ENCODE data around the gene XYLT1.

Gene XYLT1

DNA sequence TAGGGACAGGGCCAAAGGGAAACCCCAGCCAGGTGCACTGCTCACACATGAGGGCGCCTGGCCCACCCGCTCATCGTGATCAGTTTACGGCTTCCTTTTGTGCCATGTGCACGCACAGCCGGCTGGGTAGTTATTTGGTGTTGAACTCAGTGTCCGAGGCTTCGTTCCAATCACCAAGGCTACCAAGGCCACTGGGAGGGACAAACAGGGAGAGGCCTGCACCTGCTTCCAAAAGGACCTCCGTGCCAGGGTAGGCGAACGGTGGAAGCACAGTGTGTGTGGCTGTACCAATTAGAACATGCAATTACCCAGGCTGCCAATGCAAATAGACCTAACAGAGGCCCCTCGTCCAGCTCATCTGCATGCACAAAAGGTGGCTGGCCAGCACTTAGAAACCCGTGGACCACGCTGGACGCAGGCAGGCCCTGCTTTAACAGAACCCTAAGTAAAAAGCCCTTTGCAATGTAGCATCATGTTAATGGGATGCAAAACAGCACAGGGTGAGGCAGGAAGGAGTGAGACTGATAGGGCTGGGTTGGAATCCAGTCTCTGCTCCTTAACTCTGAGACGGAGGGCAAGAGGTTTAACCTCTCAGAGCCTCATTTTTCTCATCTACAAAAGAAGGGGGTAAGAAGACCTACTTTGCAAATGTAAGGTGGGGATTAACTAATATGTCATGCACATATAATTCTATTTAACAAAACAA lies 204.0 kb downstream of the XYLT1 start:
- ATAC-seq (replicated peaks), result no peak
- Mint-ChIP-seq H3K4me1 (peaks cover 28 to 64% of the 10 kb centered on the region in 2 donors), H3K27ac (no peak overlapping the region), H3K36me3 (peaks cover 12 to 17% of the 10 kb centered on the region in 2 donors), H3K27me3 (no peaks in the 10 kb centered on the region), H3K9me3 (no peaks in the 10 kb centered on the region), H3K4me3 (no peak overlapping the region)
- DNase-seq, result no peak

DNA sequence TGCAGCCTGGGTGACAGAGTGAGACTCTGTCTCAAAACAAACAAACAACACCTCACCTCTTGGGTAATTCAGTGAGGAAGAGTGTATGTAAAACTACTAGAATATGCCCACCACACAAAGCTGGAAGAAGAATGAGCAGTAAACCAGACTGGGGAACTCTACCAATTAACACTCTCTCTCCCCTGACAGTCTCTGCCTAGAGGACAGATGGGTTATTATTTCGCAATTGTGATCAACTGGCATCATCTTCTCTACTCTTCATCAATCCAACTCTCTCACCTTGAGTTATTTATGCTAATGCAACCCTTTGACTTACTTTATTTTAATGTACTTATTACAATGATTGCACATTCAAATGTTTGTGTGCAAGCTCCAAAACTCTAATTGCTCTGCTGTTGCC lies 205.6 kb downstream of the XYLT1 start:
- Mint-ChIP-seq H3K9me3 (no peaks in the 10 kb centered on the region), H3K4me1 (peaks cover 29 to 60% of the 10 kb centered on the region in 2 donors), H3K27me3 (no peaks in the 10 kb centered on the region), H3K27ac (no peak overlapping the region), H3K4me3 (no peak overlapping the region), H3K36me3 (peaks cover 5 to 16% of the 10 kb centered on the region in 2 donors)
- no peak for DNase-seq
- ATAC-seq (replicated peaks), result no peak

GRCh38 chr16:17261197-17261858 lies 209.4 kb downstream of the XYLT1 start:
- H3K4me1 Mint-ChIP-seq, result peaks cover 43 to 80% of the 10 kb centered on the region in 2 donors
- peak; percentile 51 to 52 for ATAC-seq (replicated peaks)
- H3K27me3 Mint-ChIP-seq, result no peaks in the 10 kb centered on the region
- H3K4me3 Mint-ChIP-seq, result peak overlapping the region; percentile 32 to 55
- peaks cover 35% of the 10 kb centered on the region in 2 donors for H3K36me3 Mint-ChIP-seq
- H3K27ac Mint-ChIP-seq, result peak overlapping the region; percentile 83
- H3K9me3 Mint-ChIP-seq, result peaks cover 0 to 1% of the 10 kb centered on the region in 2 donors
- DNase-seq, result no peak

- peaks cover 40 to 80% of the 10 kb centered on the region in 2 donors for H3K4me1 Mint-ChIP-seq
- no peaks in the 10 kb centered on the region for H3K27me3 Mint-ChIP-seq
- peaks cover 0 to 1% of the 10 kb centered on the region in 2 donors for H3K9me3 Mint-ChIP-seq
- DNase-seq, result no peak
- H3K36me3 Mint-ChIP-seq, result peaks cover 35 to 36% of the 10 kb centered on the region in 2 donors
- no peak overlapping the region for H3K4me3 Mint-ChIP-seq
- no peak for ATAC-seq (replicated peaks)
- H3K27ac Mint-ChIP-seq, result no peak overlapping the region
These were observed 210.4 kb downstream of the XYLT1 start for GRCh38 chr16:17260276-17260849.

GRCh38 chr16:17259751-17260270 lies 210.9 kb downstream of the XYLT1 start:
- no peak overlapping the region for H3K27ac Mint-ChIP-seq
- peaks cover 38% of the 10 kb centered on the region in 2 donors for H3K36me3 Mint-ChIP-seq
- H3K27me3 Mint-ChIP-seq, result no peaks in the 10 kb centered on the region
- peaks cover 40 to 75% of the 10 kb centered on the region in 2 donors for H3K4me1 Mint-ChIP-seq
- peak overlapping the region in 1 of 2 donors; percentile 4 for H3K4me3 Mint-ChIP-seq
- DNase-seq (no peak), ATAC-seq (replicated peaks) (no peak)
- peaks cover 0 to 1% of the 10 kb centered on the region in 2 donors for H3K9me3 Mint-ChIP-seq

DNA sequence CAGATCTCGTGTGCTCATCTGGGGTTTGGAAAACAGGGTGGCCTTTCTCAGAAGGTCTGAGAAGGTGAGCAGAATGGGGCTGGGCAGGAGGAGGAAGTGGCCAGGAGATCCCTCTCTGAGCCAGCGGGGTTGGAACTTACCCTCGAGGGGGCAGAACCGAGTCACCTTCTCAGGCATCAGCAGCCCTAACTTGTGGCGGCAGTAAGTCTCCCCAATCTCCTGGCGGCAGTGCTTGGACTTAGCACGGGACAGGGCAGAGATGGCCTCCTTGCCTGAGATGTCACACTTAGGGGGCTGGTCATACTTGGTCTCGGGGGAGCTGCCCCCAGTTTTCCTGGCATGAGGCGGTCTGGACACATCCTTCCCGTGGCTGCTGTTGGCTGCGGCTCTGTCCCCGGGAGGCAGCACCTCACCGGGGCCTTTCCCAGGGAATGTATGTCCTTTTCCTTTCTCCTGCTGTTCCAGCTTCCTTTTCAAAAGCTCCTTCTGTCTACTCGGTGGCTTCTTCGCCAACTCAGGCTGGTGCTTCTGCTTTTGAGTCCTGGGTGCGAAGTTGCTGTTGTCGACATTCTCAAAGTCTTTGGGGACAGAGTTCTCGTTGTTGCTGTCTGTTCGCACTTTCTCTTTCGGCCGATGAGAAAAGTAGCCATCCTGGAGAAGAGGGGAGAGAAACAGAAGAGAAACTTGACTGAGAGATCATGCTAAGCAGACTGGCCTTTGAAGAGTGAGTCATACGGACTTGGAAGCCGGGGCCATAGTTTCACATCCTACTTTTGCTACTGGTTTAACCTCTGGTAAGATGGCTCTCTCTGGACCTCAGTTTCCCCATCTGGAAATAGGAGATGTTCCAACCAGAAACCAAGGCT lies 211.7 kb downstream of the XYLT1 start:
- ATAC-seq (replicated peaks) (peak; percentile 91), DNase-seq (peak; percentile 61)
- Mint-ChIP-seq H3K27me3 (no peaks in the 10 kb centered on the region), H3K4me1 (peaks cover 40 to 70% of the 10 kb centered on the region in 2 donors), H3K36me3 (peaks cover 35 to 38% of the 10 kb centered on the region in 2 donors), H3K9me3 (peaks cover 0 to 1% of the 10 kb centered on the region in 2 donors), H3K27ac (peak overlapping the region; percentile 98), H3K4me3 (peak overlapping the region; percentile 77 to 78)

DNA sequence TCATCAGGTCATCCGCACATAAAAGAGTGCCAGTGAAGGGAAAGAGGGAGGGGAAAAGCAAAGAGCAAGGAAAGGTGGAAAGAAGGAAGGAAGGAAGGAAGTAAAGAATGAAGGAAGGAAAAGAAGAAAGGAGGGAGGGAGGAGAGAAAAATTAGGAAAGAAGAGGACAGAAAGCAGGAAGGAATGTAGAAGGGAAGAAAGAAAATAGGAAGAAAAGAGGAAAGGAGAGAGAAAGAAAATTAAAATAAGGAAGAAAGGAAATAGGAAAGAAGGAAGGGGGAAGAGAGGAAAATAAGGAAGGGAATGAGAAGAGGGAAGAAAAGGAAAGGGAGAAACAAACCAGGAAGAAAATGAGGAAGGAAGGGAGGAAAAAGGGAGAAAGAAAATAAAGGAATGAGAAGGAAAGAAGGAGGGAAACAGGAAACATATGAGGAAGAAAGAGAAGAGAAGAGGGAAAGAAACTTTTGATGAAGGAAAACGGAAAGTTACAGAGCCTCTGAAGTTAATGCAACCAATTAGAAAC lies 212.6 kb downstream of the XYLT1 start:
- DNase-seq (no peak), ATAC-seq (replicated peaks) (no peak)
- Mint-ChIP-seq H3K27me3 (no peaks in the 10 kb centered on the region), H3K4me3 (peak overlapping the region; percentile 5 to 30), H3K36me3 (peaks cover 34 to 39% of the 10 kb centered on the region in 2 donors), H3K27ac (peak overlapping the region; percentile 40), H3K4me1 (peaks cover 42 to 70% of the 10 kb centered on the region in 2 donors), H3K9me3 (peaks cover 0 to 1% of the 10 kb centered on the region in 2 donors)

DNA sequence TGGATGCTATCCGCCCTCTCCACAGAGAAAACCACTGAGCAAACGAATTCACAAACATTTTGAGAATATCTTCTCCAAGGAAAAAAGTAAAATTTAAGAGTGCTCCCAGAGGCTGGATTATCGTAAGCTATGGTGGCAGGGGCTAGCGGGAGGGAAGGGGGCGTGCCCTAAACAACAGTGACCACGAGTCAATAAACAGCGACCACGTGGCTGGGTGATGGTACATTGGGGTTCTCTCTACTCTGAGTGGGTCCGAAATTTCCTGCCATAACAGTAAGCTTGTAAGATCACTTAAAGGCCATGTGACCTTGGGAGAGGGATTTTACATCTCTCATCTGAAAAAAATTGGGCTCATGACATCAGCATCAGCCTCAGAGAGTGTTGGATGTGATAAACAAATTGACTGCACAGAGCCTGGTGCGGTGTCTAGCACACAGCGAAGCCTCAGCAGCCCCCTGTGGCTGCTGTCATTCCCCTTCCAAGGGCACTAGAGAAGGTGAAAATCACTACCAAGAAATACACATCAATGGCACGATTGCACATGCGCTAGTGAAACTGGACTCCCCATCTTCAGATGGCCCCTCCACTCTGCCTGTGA lies 213.2 kb downstream of the XYLT1 start:
- H3K4me3 Mint-ChIP-seq, result peak overlapping the region in 1 of 2 donors; percentile 30
- H3K9me3 Mint-ChIP-seq, result peaks cover 0 to 1% of the 10 kb centered on the region in 2 donors
- no peak for ATAC-seq (replicated peaks)
- peaks cover 40 to 70% of the 10 kb centered on the region in 2 donors for H3K4me1 Mint-ChIP-seq
- peaks cover 34 to 42% of the 10 kb centered on the region in 2 donors for H3K36me3 Mint-ChIP-seq
- H3K27me3 Mint-ChIP-seq, result no peaks in the 10 kb centered on the region
- H3K27ac Mint-ChIP-seq, result peak overlapping the region; percentile 40
- DNase-seq, result no peak

DNA sequence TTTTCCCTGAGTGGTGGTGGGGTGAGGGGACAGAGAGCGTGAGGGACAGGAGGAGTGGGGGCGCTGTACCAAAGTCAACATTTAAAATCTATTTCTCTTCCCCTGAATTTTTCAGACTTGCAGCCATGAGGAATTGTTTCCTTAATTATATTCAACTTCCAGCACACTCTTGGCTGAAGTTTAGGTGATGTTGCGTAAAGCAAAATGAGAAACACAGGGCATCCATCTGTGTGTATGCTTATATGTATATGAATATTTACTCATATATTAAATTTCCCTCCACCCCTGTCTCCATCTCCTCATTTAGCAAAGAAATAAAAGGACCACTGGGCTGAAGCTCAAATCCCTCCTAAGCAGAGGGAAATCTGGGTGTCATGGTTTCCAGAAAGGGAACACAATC lies 218.1 kb downstream of the XYLT1 start:
- Mint-ChIP-seq H3K27me3 (no peaks in the 10 kb centered on the region), H3K36me3 (peaks cover 48 to 67% of the 10 kb centered on the region in 2 donors), H3K9me3 (no peaks in the 10 kb centered on the region), H3K27ac (peak overlapping the region; percentile 33), H3K4me3 (no peak overlapping the region), H3K4me1 (peaks cover 29 to 62% of the 10 kb centered on the region in 2 donors)
- ATAC-seq (replicated peaks), result no peak
- DNase-seq, result no peak

DNA sequence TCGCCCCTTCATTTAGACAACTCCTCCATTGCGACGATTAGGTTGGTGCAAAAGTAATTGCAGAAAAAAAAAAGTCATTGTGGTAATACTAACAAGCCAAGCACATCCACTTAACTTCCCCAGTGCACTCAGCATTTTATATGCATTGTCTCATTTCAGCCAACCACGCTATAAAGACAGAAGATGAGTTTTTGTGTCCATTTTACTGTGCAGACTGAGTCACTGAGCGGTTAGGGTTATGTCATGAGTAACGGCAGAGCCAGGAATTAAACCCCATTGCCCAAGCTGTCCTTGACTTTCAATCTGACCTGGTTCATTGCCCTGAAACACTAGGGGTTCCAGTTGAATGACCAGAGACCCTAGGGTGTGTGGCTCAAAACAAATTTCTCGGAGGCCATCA lies 218.7 kb downstream of the XYLT1 start:
- Mint-ChIP-seq H3K4me1 (peaks cover 31 to 67% of the 10 kb centered on the region in 2 donors), H3K27ac (peak overlapping the region; percentile 33), H3K9me3 (no peaks in the 10 kb centered on the region), H3K36me3 (peaks cover 48 to 67% of the 10 kb centered on the region in 2 donors), H3K27me3 (no peaks in the 10 kb centered on the region), H3K4me3 (no peak overlapping the region)
- no peak for DNase-seq
- peak; percentile 51 to 78 for ATAC-seq (replicated peaks)

GRCh38 chr16:17251496-17251895 lies 219.3 kb downstream of the XYLT1 start:
- Mint-ChIP-seq H3K27ac (peak overlapping the region; percentile 16), H3K4me3 (peak overlapping the region in 1 of 2 donors; percentile 46), H3K27me3 (no peaks in the 10 kb centered on the region), H3K36me3 (peaks cover 49 to 67% of the 10 kb centered on the region in 2 donors), H3K9me3 (no peaks in the 10 kb centered on the region), H3K4me1 (peaks cover 36 to 66% of the 10 kb centered on the region in 2 donors)
- no peak for DNase-seq
- no peak for ATAC-seq (replicated peaks)

GRCh38 chr16:17246974-17247732 lies 223.6 kb downstream of the XYLT1 start:
- H3K36me3 Mint-ChIP-seq, result peaks cover 59 to 71% of the 10 kb centered on the region in 2 donors
- no peaks in the 10 kb centered on the region for H3K27me3 Mint-ChIP-seq
- DNase-seq, result no peak
- no peaks in the 10 kb centered on the region for H3K9me3 Mint-ChIP-seq
- no peak for ATAC-seq (replicated peaks)
- H3K4me3 Mint-ChIP-seq, result no peak overlapping the region
- peaks cover 51 to 81% of the 10 kb centered on the region in 2 donors for H3K4me1 Mint-ChIP-seq
- H3K27ac Mint-ChIP-seq, result peak overlapping the region; percentile 47
